Measurements from ENCODE around the gene OSBPL7. TPM values are rescaled to one million over a fixed set of nuclear protein-coding genes. Genes with fewer than 3 reads are reported as not detected.

Gene OSBPL7
- polyA plus RNA-seq, 3 donors: 1.6 to 17.3 (median 1.6) TPM

DNA sequence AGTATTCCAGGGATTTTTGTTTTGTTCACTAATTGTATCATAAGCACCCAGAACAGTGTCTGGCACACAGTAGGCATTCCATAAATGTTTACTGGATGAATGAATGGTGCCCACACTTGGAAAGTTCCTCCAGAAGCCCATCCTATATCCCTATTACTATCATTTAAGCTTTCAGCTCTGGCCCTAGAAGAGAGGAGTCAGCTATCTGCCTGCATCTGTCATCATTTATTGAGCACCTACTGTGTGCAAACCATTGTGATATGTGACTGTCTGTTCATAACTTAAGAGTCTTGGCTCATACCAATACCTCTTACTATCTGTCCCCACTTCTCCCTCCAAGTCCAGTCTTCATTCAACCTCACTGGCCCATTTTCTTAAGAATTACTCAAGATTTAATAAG, 49.5 kb upstream of the OSBPL7 start:
- H3K36me3 ChIP-seq (replicated peaks in 1 of 2; ENCODE audit: control insufficient read depth in 1 of 2, insufficient read depth in 2 of 2, low read length in 2 of 2): no peaks in the 10 kb centered on the region
- TF ChIP-seq, protein P1, sequence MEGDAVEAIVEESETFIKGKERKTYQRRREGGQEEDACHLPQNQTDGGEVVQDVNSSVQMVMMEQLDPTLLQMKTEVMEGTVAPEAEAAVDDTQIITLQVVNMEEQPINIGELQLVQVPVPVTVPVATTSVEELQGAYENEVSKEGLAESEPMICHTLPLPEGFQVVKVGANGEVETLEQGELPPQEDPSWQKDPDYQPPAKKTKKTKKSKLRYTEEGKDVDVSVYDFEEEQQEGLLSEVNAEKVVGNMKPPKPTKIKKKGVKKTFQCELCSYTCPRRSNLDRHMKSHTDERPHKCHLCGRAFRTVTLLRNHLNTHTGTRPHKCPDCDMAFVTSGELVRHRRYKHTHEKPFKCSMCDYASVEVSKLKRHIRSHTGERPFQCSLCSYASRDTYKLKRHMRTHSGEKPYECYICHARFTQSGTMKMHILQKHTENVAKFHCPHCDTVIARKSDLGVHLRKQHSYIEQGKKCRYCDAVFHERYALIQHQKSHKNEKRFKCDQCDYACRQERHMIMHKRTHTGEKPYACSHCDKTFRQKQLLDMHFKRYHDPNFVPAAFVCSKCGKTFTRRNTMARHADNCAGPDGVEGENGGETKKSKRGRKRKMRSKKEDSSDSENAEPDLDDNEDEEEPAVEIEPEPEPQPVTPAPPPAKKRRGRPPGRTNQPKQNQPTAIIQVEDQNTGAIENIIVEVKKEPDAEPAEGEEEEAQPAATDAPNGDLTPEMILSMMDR (IDR thresholded peaks at IDR 0.05): no peak
- Mint-ChIP-seq H3K36me3 (no peaks in the 10 kb centered on the region), H3K27ac (no peak overlapping the region), H3K4me3 (peak overlapping the region in 1 of 2 donors; percentile 66), H3K27me3 (ENCODE audit: low read depth in 3 of 3) (peaks cover 29 to 64% (median 34%) of the 10 kb centered on the region in 3 donors), H3K4me1 (peaks cover 10% of the 10 kb centered on the region), H3K9me3 (peaks cover 3 to 8% (median 6%) of the 10 kb centered on the region in 7 donors)
- peaks cover 24 to 30% of the 10 kb centered on the region in 2 donors for H3K27me3 ChIP-seq (ENCODE audit: control insufficient read depth in 2 of 2, insufficient read depth in 2 of 2, low read length in 2 of 2)
- DNase-seq: no peak
- no peak overlapping the region for H3K27ac ChIP-seq (ENCODE audit: low read depth in 1 of 2, low read length in 2 of 2)
- H3K4me1 ChIP-seq (ENCODE audit: control insufficient read depth in 1 of 2, insufficient read depth in 2 of 2, low read length in 2 of 2): no peaks in the 10 kb centered on the region
- H3K79me2 ChIP-seq (ENCODE audit: insufficient read depth, low read length): no peaks in the 10 kb centered on the region
- H3K4me2 ChIP-seq (replicated peaks; ENCODE audit: extremely low read depth, low read length, poor library complexity, severe bottlenecking): no peak overlapping the region
- H3K9me3 ChIP-seq (replicated peaks in 1 of 2; ENCODE audit: control insufficient read depth in 1 of 2, insufficient read depth in 1 of 2, low read length in 2 of 2): peaks cover 7% of the 10 kb centered on the region in 2 donors
- H3K9ac ChIP-seq (ENCODE audit: insufficient read depth, low read length, poor library complexity, severe bottlenecking): no peak overlapping the region
- no peak overlapping the region for H3K4me3 ChIP-seq (replicated peaks in 1 of 3; ENCODE audit: low read depth in 2 of 3, low read length in 3 of 3)
- no peaks in the 10 kb centered on the region for H4K20me1 ChIP-seq (ENCODE audit: insufficient read depth, low read length)
- intact Hi-C loops (cut with micrococcal nuclease): no loop called here
- H2AFZ ChIP-seq (ENCODE audit: insufficient read depth, low read depth, low read length, poor library complexity, severe bottlenecking): no peak overlapping the region

DNA sequence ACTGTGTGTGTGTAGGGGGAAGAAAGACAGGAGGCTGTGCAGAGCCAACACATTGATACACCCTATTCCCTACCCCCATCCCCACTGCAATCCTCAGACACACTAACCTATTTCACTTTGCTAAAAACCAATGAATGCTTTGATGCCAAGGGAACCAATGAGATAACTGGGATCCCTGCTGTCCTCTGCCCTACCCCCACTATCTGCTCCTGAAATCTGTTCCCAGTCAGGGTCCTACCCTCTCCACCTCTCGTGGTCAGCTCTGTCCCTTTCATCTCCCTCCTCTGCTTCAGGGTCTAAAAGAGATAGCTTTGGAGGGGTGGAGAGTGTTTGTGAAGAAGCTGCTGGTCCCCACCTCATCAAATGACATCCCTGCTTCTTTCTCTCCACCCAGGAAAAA, 48.5 kb upstream of the OSBPL7 start:
- WGBS (ENCODE audit: insufficient coverage): no CpG with 5 or more reads among the region's 1 CpG
- Mint-ChIP-seq H3K4me3 (no peak overlapping the region), H3K9me3 (peaks cover 3 to 8% (median 6%) of the 10 kb centered on the region in 7 donors), H3K4me1 (peaks cover 11% of the 10 kb centered on the region), H3K27ac (no peak overlapping the region), H3K36me3 (no peaks in the 10 kb centered on the region), H3K27me3 (ENCODE audit: low read depth in 3 of 3) (peaks cover 32 to 70% (median 37%) of the 10 kb centered on the region in 3 donors)
- Histone ChIP-seq H3K4me3 (replicated peaks in 1 of 3; ENCODE audit: low read depth in 2 of 3, low read length in 3 of 3) (no peak overlapping the region), H3K4me2 (replicated peaks; ENCODE audit: extremely low read depth, low read length, poor library complexity, severe bottlenecking) (no peak overlapping the region), H3K27me3 (ENCODE audit: control insufficient read depth in 2 of 2, insufficient read depth in 2 of 2, low read length in 2 of 2) (peaks cover 24 to 30% of the 10 kb centered on the region in 2 donors), H3K9ac (ENCODE audit: insufficient read depth, low read length, poor library complexity, severe bottlenecking) (no peak overlapping the region), H3K4me1 (ENCODE audit: control insufficient read depth in 1 of 2, insufficient read depth in 2 of 2, low read length in 2 of 2) (no peaks in the 10 kb centered on the region), H3K27ac (ENCODE audit: low read depth in 1 of 2, low read length in 2 of 2) (no peak overlapping the region), H3K79me2 (ENCODE audit: insufficient read depth, low read length) (no peaks in the 10 kb centered on the region), H2AFZ (ENCODE audit: insufficient read depth, low read depth, low read length, poor library complexity, severe bottlenecking) (no peak overlapping the region), H3K9me3 (replicated peaks in 1 of 2; ENCODE audit: control insufficient read depth in 1 of 2, insufficient read depth in 1 of 2, low read length in 2 of 2) (peaks cover 7% of the 10 kb centered on the region in 2 donors), H4K20me1 (ENCODE audit: insufficient read depth, low read length) (no peaks in the 10 kb centered on the region), H3K36me3 (replicated peaks in 1 of 2; ENCODE audit: control insufficient read depth in 1 of 2, insufficient read depth in 2 of 2, low read length in 2 of 2) (no peaks in the 10 kb centered on the region)
- TF ChIP-seq, protein P1 (IDR thresholded peaks at IDR 0.05): no peak
- intact Hi-C loops (cut with micrococcal nuclease): no loop called here
- DNase-seq: no peak
